ENCODE data around the gene NDUFS4. TPM values are rescaled to one million over a fixed set of nuclear protein-coding genes. Genes with fewer than 3 reads are reported as not detected.

The NDUFS4 gene
- total and polyA plus RNA-seq, 9 of the 15 experiments (the other 6 are each of a cell fraction or from before 2014, with no cell fraction given), result 68.7 to 313 (median 113) TPM

- TF ChIP-seq, protein P1, sequence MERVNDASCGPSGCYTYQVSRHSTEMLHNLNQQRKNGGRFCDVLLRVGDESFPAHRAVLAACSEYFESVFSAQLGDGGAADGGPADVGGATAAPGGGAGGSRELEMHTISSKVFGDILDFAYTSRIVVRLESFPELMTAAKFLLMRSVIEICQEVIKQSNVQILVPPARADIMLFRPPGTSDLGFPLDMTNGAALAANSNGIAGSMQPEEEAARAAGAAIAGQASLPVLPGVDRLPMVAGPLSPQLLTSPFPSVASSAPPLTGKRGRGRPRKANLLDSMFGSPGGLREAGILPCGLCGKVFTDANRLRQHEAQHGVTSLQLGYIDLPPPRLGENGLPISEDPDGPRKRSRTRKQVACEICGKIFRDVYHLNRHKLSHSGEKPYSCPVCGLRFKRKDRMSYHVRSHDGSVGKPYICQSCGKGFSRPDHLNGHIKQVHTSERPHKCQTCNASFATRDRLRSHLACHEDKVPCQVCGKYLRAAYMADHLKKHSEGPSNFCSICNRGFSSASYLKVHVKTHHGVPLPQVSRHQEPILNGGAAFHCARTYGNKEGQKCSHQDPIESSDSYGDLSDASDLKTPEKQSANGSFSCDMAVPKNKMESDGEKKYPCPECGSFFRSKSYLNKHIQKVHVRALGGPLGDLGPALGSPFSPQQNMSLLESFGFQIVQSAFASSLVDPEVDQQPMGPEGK (CRISPR knock-in tag; IDR thresholded peaks at IDR 0.05; ENCODE audit: borderline replicate concordance), result no peak
- TF ChIP-seq, protein P2, sequence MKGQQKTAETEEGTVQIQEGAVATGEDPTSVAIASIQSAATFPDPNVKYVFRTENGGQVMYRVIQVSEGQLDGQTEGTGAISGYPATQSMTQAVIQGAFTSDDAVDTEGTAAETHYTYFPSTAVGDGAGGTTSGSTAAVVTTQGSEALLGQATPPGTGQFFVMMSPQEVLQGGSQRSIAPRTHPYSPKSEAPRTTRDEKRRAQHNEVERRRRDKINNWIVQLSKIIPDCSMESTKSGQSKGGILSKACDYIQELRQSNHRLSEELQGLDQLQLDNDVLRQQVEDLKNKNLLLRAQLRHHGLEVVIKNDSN (CRISPR knock-in tag; IDR thresholded peaks at IDR 0.05), result no peak
Measured at GRCh38 chr5:53575831-53576230, 15.4 kb downstream of the NDUFS4 start (continued).

DNA sequence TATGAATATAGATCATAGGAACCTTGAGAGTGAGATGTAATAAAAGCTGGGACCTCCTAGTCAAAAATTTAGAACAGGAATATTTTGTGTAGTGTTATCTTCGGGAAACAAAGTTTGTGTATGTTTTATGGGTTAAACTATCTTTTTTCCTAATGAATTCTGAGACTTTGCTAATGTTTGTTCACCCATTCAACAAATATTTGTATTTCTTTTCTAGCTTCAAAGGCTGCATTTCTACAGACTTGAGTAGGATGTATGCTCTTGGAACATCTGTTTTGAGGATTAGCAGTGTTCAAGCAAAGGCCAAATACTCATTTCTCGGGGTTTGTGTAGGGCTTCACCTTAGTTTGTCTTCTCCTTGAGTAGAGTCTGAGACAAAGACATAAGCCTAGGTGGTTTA, 16.2 kb downstream of the NDUFS4 start:
- no TSS peak for BruUV-seq (replicated peaks)
- Histone ChIP-seq H3K27me3 (ENCODE audit: control insufficient read depth in 2 of 2, insufficient read depth in 2 of 2, low read length in 2 of 2) (no peaks in the 10 kb centered on the region), H3K4me3 (no peak overlapping the region), H3K36me3 (ENCODE audit: control insufficient read depth, insufficient read depth, low read length) (no peaks in the 10 kb centered on the region), H3K4me1 (replicated peaks in 1 of 2; ENCODE audit: control insufficient read depth in 2 of 2, insufficient read depth in 2 of 2, low read length in 2 of 2) (no peaks in the 10 kb centered on the region), H3K9ac (ENCODE audit: insufficient read depth in 1 of 2, low read depth in 2 of 2, low read length in 2 of 2) (no peak overlapping the region), H3K27ac (ENCODE audit: extremely low read depth, low read depth, low read length) (no peak overlapping the region), H3K79me2 (ENCODE audit: control insufficient read depth, insufficient read depth, low read length) (peaks cover 70% of the 10 kb centered on the region), H3K9me1 (ENCODE audit: control insufficient read depth, insufficient read depth, low read length) (no peaks in the 10 kb centered on the region), H2AFZ (ENCODE audit: low read depth, low read length) (no peak overlapping the region), H3K4me2 (ENCODE audit: insufficient read depth, low read length) (no peak overlapping the region), H4K20me1 (replicated peaks; ENCODE audit: control insufficient read depth, insufficient read depth, low read length) (no peaks in the 10 kb centered on the region; the same call in 1 of the 2 replicates), H3K9me3 (replicated peaks; ENCODE audit: control insufficient read depth, insufficient read depth, low read depth, low read length) (no peaks in the 10 kb centered on the region)
- ChIA-PET POLR2A (interaction anchor here (1.4 kb wide), 1 partner anchor 13 kb away, joined by 6 read pairs; no protein-coding TSS in a partner anchor), CTCF (ENCODE audit: low intra/inter-chr PET ratio) (no interaction called here)
- ATAC-seq (no peak), DNase-seq (ENCODE audit: extremely low read depth in 1 of 4, low spot score in 3 of 4) (no peak), FAIRE-seq (no peak)
- intact Hi-C loops (cut with micrococcal nuclease), result no loop called here
- 78% methylated on average over 2 of the region's 2 CpGs for WGBS (ENCODE audit: insufficient coverage, low coverage, missing lambda C conversion rate)
- in situ Hi-C loops (cut with MboI), result no loop called here
- TF ChIP-seq ZNF644 (tag; IDR thresholded peaks at IDR 0.05; ENCODE audit: low read depth), result no peak
- TF ChIP-seq BRCA1 (IDR thresholded peaks at IDR 0.05), result no peak
- TF ChIP-seq BRCA1 (CRISPR knock-in tag; IDR thresholded peaks at IDR 0.05), result no peak
- TF ChIP-seq HNRNPH1 (optimal IDR thresholded peaks at IDR 0.05; ENCODE audit: low read depth, low read length), result no peak
- TF ChIP-seq C11orf30 (IDR thresholded peaks at IDR 0.05; ENCODE audit: low read depth), result no peak
- no peak for TF ChIP-seq GATAD2A (IDR thresholded peaks at IDR 0.05)
- TF ChIP-seq ZNF77 (CRISPR knock-in tag; IDR thresholded peaks at IDR 0.05), result no peak
- TF ChIP-seq SRSF7 (optimal IDR thresholded peaks at IDR 0.05; ENCODE audit: low read depth, low read length), result no peak
- no peak for TF ChIP-seq CHCHD3 (CRISPR knock-in tag; IDR thresholded peaks at IDR 0.05)
- no peak for TF ChIP-seq RBM15 (IDR thresholded peaks at IDR 0.05; ENCODE audit: insufficient read depth, low read length)
- TF ChIP-seq U2AF2 (optimal IDR thresholded peaks at IDR 0.05; ENCODE audit: low read depth, low read length), result no peak
- TF ChIP-seq ZNF830 (CRISPR knock-in tag; IDR thresholded peaks at IDR 0.05), result no peak
- TF ChIP-seq ZNF184 (CRISPR knock-in tag; IDR thresholded peaks at IDR 0.05), result no peak
- TF ChIP-seq, protein P3, sequence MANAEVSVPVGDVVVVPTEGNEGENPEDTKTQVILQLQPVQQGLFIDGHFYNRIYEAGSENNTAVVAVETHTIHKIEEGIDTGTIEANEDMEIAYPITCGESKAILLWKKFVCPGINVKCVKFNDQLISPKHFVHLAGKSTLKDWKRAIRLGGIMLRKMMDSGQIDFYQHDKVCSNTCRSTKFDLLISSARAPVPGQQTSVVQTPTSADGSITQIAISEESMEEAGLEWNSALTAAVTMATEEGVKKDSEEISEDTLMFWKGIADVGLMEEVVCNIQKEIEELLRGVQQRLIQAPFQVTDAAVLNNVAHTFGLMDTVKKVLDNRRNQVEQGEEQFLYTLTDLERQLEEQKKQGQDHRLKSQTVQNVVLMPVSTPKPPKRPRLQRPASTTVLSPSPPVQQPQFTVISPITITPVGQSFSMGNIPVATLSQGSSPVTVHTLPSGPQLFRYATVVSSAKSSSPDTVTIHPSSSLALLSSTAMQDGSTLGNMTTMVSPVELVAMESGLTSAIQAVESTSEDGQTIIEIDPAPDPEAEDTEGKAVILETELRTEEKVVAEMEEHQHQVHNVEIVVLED (CRISPR knock-in tag; IDR thresholded peaks at IDR 0.05), result no peak
